K562 (cell line): ENCODE data around the gene GPX2.

Experiments
- ATF1 ChIP-seq, 2 experiments: fragments of 450-650 bp in 1 of 2; IDR thresholded peaks; 2 replicates each; pipeline ENCODE4 v1.6.1; 2016; ENCODE audit warnings: missing compliant biosample characterization in 1 of 2, missing genetic modification characterization in 1 of 2
- CREB1 ChIP-seq, 2 experiments: sonication (generic) in 1 of 2; formaldehyde crosslinking in 1 of 2; IDR thresholded peaks; 2 replicates each; pipeline versions ENCODE4 v1.6.1 to v1.8.0; 2012 to 2022; ENCODE audit warnings: inconsistent platforms in 1 of 2, mild to moderate bottlenecking in 1 of 2, missing genetic modification reagents in 1 of 2, moderate library complexity in 1 of 2
- CTCF ChIP-seq, 3 experiments: IDR thresholded peaks in 2 of 3; conservative IDR thresholded peaks in 1 of 3; 2 replicates each; pipeline ENCODE4 v1.5.1; 2011 to 2012; ENCODE audit warnings: low read length in 3 of 3, mild to moderate bottlenecking in 3 of 3, control low read depth in 2 of 3, improper control_type of control experiment in 1 of 3, inconsistent platforms in 1 of 3, low read depth in 1 of 3, mixed read lengths in 1 of 3, moderate library complexity in 1 of 3; ENCODE audit not compliant: insufficient read depth in 2 of 3
- JUND ChIP-seq, 2 experiments: IDR thresholded peaks; 2 replicates in 1 of 2; 3 replicates in 1 of 2; pipeline ENCODE4 v1.6.1; 2011; ENCODE audit warnings: borderline replicate concordance in 2 of 2, low read depth in 2 of 2, low read length in 2 of 2, improper control_type of control experiment in 1 of 2, missing biosample characterization in 1 of 2, missing genetic modification characterization in 1 of 2, missing genetic modification reagents in 1 of 2
- MAFK ChIP-seq: IDR thresholded peaks from 2 replicates; pipeline ENCODE4 v1.6.1; 2011; ENCODE audit warnings: low read length, improper control_type of control experiment
- NBN ChIP-seq: fragments of 450-650 bp; IDR thresholded peaks from 2 replicates; pipeline ENCODE4 v1.6.1; 2016; ENCODE audit warnings: low read depth, mild to moderate bottlenecking
- PURB ChIP-seq: sonication (generic); formaldehyde crosslinking; IDR thresholded peaks from 2 replicates; pipeline ENCODE4 v1.9.0; 2021; ENCODE audit warnings: low read depth, mild to moderate bottlenecking, missing genetic modification reagents
- RBM17 ChIP-seq: fragments of 200-400 bp; formaldehyde crosslinking; IDR thresholded peaks from 2 replicates; pipeline ENCODE4 v1.6.1; 2017; ENCODE audit warnings: low read depth, mild to moderate bottlenecking, low read length, borderline replicate concordance
- SMARCB1 ChIP-seq: IDR thresholded peaks from 2 replicates; pipeline ENCODE4 v1.6.1; 2011; ENCODE audit warnings: improper control_type of control experiment, low read depth; ENCODE audit not compliant: insufficient read length
- SMARCC2 ChIP-seq: fragments of 450-650 bp; IDR thresholded peaks from 2 replicates; pipeline ENCODE4 v1.6.1; 2017; ENCODE audit warnings: antibody characterized with exemption, moderate library complexity, mild to moderate bottlenecking, low read depth
- TBP ChIP-seq: optimal IDR thresholded peaks from 2 replicates; pipeline ENCODE3; 2011; ENCODE audit warnings: low read depth, low read length, improper control_type of control experiment
- TOE1 ChIP-seq, 2 experiments: fragments of 450-650 bp in 1 of 2; sonication (generic) in 1 of 2; formaldehyde crosslinking in 1 of 2; IDR thresholded peaks; 2 replicates each; pipeline versions ENCODE4 v1.7.1 to v1.8.0; 2016 to 2022; ENCODE audit warnings: borderline replicate concordance in 2 of 2, mild to moderate bottlenecking in 2 of 2, antibody characterized with exemption in 1 of 2, inconsistent platforms in 1 of 2, low read depth in 1 of 2, missing genetic modification reagents in 1 of 2, moderate library complexity in 1 of 2
- YY1 ChIP-seq, 3 experiments: IDR thresholded peaks; 2 replicates each; pipeline ENCODE4 v1.6.1; 2011; ENCODE audit warnings: low read length in 2 of 3, mild to moderate bottlenecking in 2 of 3, moderate library complexity in 2 of 3, borderline replicate concordance in 1 of 3, control low read depth in 1 of 3, low read depth in 1 of 3; ENCODE audit not compliant: insufficient read depth in 3 of 3, insufficient replicate concordance in 2 of 3, control insufficient read depth in 1 of 3, insufficient read length in 1 of 3; ENCODE audit errors: extremely low read depth in 1 of 3

GRCh38 chr14:64950889-64951288 lies 8.3 kb upstream of the GPX2 start:
- TF ChIP-seq ATF1 (CRISPR knock-in tag; IDR thresholded peaks at IDR 0.05) (no peak), ATF1 (tag; IDR thresholded peaks at IDR 0.05) (no peak), NBN (no peak), CTCF (IDR thresholded peaks at IDR 0.05 in 2 of 3, conservative IDR thresholded peaks at IDR 0.05 in 1 of 3; ENCODE audit: insufficient read depth in 2 of 3, low read depth in 1 of 3, low read length in 3 of 3) (no peak), MAFK (no peak), PURB (no peak), JUND (IDR thresholded peaks at IDR 0.05; ENCODE audit: borderline replicate concordance, low read depth, low read length) (no peak), JUND (tag; IDR thresholded peaks at IDR 0.05; ENCODE audit: borderline replicate concordance, low read depth, low read length) (no peak), TBP (no peak), RBM17 (no peak), SMARCC2 (no peak), CREB1 (IDR thresholded peaks at IDR 0.05) (no peak), CREB1 (CRISPR knock-in tag; IDR thresholded peaks at IDR 0.05) (no peak), SMARCB1 (no peak), TOE1 (IDR thresholded peaks at IDR 0.05; ENCODE audit: borderline replicate concordance) (no peak), TOE1 (CRISPR knock-in tag; IDR thresholded peaks at IDR 0.05; ENCODE audit: borderline replicate concordance, low read depth) (no peak), YY1 (IDR thresholded peaks at IDR 0.05; ENCODE audit: borderline replicate concordance in 1 of 3, control insufficient read depth in 1 of 3, extremely low read depth in 1 of 3, insufficient read depth in 3 of 3, insufficient read length in 1 of 3, insufficient replicate concordance in 2 of 3, low read depth in 1 of 3, low read length in 2 of 3) (no peak)
